GM18520 (cell line): ENCODE measurements around the gene ATXN10.
"Not testable (repeated sequence)": the region's sequence is repeated elsewhere in the genome, so short reads cannot be mapped to it uniquely, and the experiment has no call there.

Experiments
- ATAC-seq: cut with Tn5 transposase; IDR thresholded peaks from one replicate; pipeline ENCODE4 v1.9.1; 2021; ENCODE audit not compliant: unreplicated experiment

Gene ATXN10

DNA sequence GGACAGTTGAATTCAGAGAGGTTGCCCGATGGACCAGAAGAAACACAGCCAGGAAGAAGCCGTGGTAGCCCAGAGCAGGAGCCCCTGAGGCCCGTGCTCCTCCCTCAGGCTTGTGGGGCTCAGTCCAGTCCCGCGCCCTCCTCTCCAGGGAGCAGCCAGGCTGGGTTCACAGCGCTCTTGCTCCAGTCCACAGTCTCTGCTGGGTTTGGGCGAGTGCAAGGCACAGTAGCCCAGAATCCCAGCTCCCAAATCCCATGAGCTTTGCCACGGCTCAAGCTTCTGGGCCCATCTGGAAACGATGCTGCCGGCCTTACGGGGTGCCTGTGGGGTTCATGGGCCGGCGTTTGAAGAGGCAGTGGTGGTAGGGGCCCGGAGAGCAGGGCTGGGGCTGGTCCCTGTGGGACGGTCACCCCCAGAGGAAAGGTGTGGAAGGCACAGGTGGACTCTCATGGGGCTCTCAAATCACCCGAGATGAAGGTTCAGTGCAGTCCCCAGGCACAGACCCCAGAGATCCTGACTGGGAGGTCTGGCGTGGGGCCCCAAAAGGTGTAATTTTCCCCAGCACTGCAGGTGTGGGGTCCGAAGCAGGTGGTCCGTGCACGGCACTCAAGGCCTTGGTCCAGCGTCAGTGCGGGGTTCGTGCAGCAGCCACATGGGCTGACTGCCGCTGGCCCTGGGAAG, 30.6 kb upstream of the ATXN10 start:
- no peak for ATAC-seq

DNA sequence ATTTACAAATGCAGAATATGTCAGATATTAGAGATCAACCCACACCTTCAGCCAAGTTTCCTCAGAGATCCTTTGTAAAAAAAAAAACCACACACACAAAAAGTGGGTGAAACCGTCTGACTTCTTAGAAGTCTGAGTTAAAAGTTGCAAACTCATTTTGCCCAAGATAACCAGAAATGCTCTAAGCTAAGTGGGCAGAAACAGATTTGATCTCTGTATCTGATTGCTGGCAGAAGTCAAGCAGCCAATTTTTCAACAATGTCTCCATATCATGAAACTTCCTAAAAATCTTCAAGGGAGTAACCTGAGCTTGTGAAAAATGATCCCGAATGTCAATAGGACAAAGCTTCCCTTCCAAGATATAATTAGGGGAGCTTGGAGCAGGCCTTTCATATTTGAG, 28.6 kb upstream of the ATXN10 start:
- ATAC-seq: no peak

DNA sequence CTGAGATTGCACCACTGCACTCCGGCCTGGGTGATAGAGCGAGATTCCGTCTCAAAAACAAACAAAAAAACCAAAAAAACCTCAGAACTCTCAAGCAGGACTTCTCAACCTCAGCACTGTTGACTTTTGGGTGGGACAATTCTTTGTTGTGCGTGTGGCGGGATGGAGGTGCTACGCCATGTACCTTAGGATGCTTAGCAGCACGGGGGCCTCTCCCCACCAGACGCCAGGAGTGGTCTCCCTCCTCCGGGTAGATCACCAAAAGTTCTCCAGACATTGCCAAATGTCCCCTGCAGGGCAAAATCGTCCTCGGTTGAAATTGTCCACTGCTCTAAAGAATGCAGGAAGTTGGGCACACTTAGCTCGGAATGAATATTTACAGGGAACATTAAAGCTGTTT, 26.9 kb upstream of the ATXN10 start:
- no peak for ATAC-seq

DNA sequence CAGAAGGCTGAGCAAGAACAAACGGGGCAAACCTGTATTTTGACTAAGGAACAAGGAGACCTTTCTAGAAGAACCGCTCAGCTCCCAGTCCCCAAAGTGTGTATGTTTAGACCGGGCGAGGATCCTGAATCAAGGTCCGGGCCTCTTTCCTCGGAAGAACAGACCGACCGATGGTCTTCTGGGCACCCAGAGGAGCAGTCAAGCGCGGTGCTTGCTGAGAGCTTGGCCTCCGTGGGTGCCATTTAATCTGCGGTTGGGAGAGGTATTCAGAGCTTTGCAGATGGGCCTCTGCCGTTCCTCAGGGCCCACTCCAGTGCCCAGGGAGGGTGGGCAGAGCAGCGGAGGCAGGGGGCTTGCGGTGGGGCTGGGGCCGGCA, 26.5 kb upstream of the ATXN10 start:
- ATAC-seq: no peak

DNA sequence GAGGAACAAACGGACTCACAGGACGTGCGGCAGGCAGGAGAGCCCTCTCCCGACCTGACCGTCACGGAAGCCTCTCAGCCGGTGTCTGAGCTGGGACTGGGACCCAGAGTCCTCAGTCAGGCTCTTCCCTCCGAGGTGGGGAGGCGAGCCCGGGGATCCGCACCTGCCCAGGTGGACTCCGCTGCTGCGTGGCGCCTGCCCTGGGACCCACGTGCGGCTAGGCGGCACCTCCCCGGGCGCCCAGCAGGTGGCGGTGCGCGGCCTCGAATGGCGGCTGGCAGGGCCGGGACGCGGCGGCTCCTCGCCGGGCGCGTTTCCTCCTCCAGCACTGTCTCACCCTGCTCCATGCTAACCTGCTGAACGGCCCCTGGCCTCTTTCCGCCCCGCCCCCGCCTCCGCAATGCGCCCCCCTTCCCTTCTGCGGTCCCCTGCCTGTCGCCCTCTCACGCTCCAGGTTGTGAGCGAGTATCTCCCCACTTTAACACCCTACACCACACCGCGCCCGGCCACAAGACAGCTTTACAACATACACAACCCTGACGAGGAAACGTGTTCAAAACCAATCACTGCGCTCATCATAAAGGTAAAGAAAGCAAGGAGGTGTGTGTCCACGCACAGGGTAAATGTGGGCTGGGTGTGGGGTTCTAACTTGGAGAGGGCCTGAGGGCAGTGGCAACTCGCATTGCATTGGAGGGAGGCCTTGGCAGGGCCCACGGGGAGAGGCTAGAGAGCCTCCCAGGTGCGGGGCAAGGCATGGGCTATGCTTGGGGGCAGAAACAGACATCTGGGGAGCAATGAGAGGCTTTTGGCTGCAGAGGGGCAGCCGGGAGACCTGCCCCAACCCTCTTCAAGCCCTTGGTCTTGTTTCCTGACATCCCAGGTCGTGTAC, 25.9 kb upstream of the ATXN10 start:
- no peak for ATAC-seq

DNA sequence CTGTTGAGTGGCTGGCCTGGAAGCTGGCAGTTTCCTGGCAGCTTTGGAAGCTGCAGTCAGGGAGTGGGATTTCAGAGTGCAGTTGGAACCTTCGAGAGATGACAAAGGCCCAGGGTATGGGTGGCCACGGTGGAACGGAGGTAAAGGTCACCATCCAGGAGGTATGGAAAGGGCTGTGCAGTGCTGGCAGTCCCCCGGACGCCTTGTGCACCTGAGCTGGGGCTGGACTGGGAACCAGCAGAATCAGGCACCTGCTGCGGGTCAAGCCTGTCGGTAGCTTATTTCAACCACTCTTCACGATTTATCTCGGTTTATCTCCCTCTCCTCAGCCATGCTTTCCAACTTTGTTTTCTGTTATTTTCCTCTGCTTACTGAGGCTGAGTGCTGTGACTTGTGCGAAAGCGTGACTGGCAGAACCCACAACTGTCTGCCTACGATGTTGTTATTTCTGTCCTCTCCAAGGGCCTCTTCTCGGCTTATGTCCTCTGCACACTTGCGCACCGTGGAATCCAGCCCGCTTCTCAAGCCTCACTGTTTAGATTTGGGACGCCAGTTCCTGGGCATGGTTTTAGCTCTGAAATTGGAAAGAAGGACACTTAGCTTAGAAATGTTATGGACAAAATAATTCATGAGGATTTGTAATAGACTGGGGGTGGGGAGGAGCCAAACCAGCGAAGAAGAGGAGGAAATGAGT, 24.0 kb upstream of the ATXN10 start:
- no peak for ATAC-seq

DNA sequence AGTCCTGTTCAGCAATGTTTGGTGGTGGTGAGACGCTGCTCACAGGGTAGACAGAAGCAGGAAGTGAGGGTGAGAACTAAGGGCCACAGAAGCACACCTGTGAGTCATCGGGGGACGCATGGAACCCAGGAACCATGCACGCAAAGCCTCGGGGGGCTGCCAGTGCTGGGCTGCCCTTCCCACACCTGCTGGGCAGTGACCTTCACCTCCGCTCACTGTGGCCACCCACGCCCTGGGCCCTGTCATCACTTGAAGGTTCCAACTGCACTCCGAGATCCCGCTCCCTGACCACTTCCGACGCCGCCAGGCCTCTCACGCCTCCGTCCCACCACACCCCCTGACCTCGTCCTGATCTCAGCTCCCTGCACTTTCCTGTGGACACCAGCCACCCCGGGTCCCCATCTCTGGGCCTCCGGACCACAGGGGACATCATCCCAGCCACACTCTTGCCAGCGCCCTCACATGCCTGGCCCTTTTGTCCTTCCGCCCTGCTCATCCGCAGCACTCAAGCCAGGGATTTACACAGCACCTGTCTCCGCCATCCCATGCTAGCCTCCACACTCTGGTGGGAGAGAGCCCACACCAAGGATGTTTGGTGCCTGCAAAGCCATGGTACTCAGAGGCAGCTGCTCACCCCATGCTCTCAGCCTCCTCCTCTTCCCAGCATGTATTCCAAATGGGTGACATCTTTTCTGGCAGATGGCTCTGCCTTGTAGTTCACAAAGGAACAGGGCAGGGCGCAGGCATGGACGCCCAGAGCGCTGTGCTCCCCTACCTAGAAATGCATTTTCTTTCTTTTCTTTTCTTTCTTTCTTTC, 23.1 kb upstream of the ATXN10 start:
- ATAC-seq: no peak

DNA sequence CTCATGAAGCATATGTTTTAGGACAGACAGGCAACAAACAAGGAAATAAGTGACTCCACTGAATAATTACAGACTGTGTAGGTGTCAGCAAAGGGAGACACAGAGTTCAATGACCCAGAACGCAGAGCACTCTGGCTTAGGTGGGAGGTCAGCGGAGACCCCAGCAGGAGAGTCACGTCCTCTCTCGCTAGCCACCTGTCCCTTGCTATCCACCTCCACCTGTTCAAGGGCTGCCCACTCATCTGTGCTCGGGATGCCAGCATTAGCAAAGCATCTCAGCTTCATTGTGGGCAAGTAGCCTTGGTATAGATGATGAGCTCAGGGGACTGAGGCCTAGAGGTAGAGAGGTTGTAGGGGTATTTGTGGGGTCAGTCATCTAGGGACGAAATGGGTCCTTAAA, 21.8 kb upstream of the ATXN10 start:
- no peak for ATAC-seq

DNA sequence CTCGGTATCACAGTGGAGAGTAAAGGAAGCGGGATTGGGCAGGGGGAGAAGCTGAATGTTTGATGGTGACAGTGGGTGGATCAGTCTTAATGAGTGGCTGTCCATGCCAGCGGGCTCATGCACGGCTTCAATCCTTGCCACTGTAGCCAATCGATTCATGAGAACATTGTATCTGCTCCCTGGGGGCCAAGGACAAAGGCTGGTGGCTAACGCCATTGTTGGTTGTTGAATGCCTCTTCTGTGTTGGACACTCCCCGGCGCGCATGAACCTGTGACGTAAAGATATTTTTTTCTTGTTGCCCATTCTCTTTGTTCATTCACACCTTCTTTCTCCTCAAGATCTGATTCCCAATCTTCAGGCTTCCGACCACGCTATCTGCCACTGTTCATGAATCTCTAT, 20.9 kb upstream of the ATXN10 start:
- ATAC-seq: no peak

DNA sequence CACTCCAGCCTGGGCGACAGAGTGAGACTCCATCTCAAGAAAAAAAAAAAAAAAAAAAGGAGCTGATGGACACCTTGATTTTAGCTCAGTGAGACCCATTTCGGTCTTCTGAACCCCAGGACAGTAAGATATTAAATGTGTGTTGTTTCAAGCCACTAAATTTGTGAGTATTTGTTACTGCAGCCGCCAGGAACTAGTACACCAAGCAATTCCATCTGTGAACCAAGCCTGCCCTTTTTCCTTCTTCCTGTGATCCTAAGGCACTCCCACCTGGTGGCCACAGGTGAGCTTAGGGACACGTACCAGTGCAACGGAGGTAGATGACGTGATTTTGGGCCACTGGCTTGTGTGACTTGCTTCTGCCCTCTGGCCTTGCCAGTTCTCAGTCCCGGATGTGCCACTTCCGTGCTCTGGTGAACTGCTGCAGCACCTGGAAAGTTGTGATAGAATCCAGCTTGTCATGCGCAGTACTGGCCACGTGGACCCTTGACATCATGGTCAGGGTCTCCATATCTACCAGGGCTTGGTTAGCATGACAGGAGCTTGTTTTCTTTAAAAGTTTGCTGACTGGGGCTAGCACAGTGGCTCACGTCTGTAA, 19.6 kb upstream of the ATXN10 start:
- no peak for ATAC-seq

DNA sequence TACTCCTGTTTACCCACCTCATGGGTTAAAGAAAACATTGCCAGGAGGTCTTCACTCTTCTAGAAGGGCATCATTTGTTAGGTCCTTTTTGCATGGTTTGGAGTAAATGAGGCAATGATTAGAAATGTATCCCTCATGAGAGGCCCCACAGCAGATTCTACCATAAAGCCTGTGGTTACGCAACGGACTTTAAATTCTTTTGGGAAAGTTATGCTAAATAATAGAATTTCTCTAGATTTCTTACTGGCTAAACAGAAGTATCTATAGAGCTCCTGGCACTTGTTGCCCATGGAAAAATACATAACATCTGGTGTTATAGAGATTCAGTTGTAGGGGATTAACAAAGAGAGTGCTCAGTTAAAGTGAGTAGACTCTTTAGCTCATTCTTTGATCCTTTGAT, 15.1 kb upstream of the ATXN10 start:
- no peak for ATAC-seq

DNA sequence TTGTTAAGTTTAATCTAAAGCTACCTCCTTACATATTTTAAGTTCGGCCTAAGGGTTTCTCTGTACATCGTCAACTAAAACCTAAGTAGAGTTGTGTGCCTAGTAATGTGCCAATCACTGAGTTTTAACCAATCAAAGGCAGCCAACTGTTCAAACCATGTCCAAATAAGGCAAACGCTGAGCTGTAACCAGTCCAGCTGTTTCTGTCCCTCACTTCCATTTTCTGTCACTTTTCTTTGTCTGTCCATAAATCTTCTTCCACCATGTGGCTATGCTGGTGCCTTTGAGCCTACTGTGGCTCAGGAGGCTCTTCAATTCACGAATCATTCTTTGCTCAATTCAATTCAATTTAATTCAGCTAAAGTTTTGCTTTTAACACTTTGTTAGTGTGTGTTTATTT, 13.9 kb upstream of the ATXN10 start:
- ATAC-seq: no peak

DNA sequence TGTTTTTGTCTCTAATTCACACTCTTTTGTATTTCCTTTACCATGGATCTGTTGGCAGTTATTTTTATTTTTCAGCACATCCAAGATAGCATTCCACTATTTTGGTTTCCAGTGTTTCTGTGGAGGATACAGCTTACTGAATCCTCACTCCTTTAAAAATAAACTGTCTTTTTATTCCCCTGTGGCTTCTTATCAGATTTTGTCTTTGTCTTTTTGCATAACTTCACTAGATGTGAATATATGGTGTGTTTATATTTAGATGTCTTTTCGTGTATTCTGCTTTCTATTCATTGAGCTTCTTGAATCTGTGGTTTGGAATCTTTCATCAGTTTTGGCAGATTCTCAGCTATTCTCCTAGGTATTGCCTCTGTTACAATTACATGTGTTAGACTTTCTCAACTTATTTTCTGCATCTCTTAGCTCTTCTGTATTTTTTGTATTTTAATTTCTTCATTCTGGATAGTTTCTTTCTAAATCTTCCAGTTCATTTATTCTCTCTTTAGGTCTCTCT, 7.4 kb upstream of the ATXN10 start:
- no peak for ATAC-seq

DNA sequence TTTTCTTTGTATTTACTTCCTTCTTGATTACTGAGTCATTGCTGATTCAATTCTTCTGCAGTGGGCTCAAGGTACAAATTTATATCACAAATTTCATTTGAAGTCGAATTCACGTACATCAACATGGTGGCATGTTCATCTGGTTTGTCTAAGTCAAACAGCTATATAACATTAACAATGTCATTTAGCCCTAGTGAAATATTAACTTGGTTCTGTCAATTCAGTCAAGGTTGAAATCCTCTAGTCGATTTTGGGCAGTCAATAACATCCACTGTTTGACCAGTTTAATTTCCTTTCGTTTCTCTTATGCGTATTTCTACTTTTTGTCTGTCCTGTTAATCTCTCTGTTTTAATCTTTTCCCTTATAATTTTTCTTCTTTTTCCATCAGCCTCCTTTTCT, 4.1 kb upstream of the ATXN10 start:
- no peak for ATAC-seq

DNA sequence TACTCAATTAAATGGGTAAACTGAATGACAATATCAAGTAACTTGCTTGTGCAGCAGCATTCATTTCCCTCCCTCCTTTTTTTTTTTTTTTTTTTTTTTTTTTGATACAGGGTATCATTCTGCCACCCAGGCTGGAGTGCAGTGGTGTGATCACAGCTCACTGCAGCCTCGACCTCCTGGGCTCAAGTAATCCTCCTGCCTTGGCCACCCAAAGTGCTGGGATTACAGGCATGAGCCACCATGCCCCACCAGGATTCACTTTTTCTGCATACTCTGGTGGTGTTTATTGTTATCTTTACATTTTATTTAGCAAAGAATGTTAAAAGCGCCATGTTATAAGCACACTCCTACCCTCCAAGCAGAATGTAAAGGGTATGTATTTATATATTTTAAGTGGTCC, 1.3 kb upstream of the ATXN10 start:
- ATAC-seq: not testable (repeated sequence)

DNA sequence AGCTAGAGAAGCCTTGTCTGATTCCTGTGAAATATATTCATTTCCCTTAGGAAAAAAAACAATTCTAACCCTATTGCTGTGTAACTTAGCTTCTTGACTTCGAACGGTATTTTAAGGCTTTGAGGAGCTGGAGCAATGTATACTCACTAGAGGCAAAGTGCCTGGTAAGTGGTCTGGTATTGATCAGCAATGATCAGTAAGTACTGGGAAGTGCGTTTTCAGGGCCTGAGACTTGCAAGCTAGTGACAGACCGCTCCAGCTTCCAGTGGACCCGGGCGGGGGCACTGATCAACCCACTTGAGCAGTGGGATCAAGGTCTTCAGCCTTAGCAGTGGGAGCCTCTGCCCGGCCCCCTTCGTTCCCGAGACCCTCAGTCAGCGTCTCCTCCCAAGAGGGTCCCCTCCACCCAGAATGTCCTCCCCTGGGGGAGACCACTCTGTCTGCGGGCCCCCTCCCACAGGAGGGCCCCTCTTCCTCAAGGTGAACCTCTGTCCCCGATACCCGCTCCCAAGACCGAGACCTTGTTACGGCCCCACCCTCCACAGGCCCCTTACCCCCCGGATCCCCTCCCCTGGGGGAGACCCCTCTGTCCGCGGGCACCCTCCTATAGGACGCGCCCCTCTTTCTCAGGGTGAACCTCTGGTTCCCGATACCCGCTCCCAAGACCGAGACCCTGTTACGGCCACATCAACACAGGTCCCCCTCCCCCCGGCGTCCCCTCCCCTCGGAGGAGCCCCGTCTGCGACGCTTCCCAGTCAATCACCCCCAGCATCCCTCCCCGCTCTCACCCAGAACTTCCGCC, 452 bp upstream of the ATXN10 start:
- ATAC-seq: no peak

DNA sequence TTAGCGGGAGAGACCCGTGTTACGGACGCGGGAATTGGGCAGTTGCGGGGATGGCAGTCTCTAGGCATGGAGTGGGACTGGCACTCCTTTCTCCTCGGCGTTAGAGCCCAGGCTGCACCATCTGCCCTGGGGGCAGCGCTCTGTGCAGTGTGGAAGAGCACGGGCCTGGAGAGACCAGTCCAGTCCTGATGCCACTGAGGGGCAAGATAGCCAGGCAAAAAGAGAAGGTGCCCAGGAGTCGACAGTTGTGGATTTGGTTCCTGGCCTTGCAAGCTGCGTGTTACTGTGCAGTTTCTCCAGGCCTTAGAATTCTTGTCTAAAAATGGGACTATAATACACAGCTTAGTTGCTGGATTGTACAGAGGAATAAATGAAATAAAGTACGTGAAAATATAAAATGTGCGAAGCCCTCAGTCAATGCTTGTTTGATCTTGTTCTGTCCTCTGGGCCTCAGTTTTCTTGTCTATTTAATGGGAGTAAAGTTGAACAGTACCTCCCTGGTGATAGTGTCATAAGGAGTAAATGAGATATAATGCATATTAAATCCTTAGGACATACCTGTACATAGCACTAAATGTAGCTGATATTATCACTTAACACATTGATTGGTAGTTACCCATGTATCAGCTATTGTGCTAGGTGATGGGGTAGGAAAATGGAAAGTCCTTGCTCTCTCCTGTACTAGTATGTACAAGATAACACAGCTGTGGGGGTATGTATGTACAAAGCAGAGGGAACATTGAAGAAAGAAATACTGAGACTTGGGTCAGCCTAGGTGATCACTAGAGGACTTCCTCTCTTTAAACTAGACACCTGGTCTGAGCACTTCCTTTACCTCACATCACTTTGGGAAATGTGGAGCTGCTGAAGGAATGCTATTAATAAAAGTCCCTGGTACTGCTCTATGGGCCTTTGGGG, 1.2 kb downstream of the ATXN10 start:
- no peak for ATAC-seq

DNA sequence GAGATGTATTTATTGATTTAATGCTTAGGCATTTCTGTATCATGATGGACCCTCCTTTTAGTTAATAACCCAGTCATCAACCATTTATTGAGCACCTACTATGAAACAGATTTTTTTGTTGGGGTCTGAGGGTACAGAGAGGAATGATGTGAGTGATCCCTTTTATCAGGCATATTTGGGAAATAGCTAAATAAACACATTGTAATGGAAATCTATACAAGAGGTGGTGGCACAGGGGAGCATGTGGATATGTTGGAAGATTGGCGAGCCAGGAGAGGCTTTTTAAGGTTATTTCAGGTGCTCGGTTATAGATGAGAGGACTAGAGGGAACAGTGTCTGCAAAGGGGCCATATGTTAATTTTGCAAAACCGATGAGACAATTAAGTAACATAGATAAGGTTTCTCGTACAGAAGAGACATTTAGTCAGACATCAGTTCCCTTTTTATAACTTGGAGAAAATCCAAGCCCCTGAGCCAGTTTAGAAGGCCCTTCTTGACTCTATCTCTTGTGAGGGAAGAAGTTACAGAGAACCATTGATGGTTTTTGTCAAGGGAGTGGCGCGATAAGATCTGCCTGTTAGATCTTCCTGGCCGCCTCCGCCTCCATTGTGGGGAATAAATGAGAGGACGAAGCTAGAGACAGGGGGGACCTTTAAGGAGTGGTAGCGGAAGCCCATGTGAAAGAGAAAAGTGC, 2.0 kb downstream of the ATXN10 start:
- ATAC-seq: no peak
